Gastroesophageal sphincter (tissue), 4 donors: ENCODE results near the gene PPP4R3B. TPM values are rescaled to one million over a fixed set of nuclear protein-coding genes. Genes with fewer than 3 reads are reported as not detected.

ENCODE experiments used
- ATAC-seq: fragments of 150-250 bp; one replicate; pipeline ENCODE4 v1.9.1; 2016; ENCODE audit warnings: mild to moderate bottlenecking, moderate library complexity
- H3K27ac ChIP-seq, 4 donors: fragments of 200-600 bp; sonication (generic) in 3 of 4; 1 replicate in 3 of 4; 2 replicates in 1 of 4; pipeline ENCODE4 v1.5.1; 2016 to 2019
- H3K27me3 ChIP-seq: fragments of 200-600 bp; sonication (generic); one replicate; pipeline ENCODE4 v1.5.1; 2019
- H3K36me3 ChIP-seq, 2 donors: fragments of 200-600 bp; sonication (generic); one replicate each; pipeline ENCODE4 v1.5.1; 2019; ENCODE audit warnings: control low read depth in 1 of 2
- H3K4me1 ChIP-seq, 3 donors: fragments of 200-600 bp; sonication (generic); 1 replicate in 2 of 3; 2 replicates in 1 of 3; pipeline ENCODE4 v1.5.1; 2016 to 2019; ENCODE audit warnings: control low read depth in 2 of 3
- H3K4me3 ChIP-seq, 2 donors: fragments of 200-600 bp; sonication (generic); one replicate each; pipeline ENCODE4 v1.5.1; 2019; ENCODE audit warnings: mild to moderate bottlenecking in 1 of 2, moderate library complexity in 1 of 2
- H3K9me3 ChIP-seq, 3 donors: fragments of 200-600 bp; sonication (generic); one replicate each; pipeline ENCODE4 v1.5.1; 2017 to 2019; ENCODE audit warnings: control low read depth in 2 of 3
- EP300 ChIP-seq: sonication (generic); formaldehyde crosslinking; IDR thresholded peaks from one replicate; pipeline ENCODE4 v1.6.1; 2017; ENCODE audit warnings: antibody characterized with exemption, mild to moderate bottlenecking
- POLR2A ChIP-seq, 2 donors: fragments of 450-650 bp; IDR thresholded peaks; one replicate each; pipeline ENCODE4 v1.6.1; 2017; ENCODE audit warnings: antibody characterized with exemption in 2 of 2, mild to moderate bottlenecking in 2 of 2, moderate library complexity in 1 of 2
- POLR2AphosphoS5 ChIP-seq: sonication (generic); formaldehyde crosslinking; IDR thresholded peaks from one replicate; pipeline ENCODE4 v1.6.1; 2017; ENCODE audit warnings: antibody characterized with exemption
- WGBS, 2 donors: methylation state at CpG; one replicate each; pipeline ENCODE4 v1.1.5; 2018; ENCODE audit warnings: low coverage in 1 of 2; 5-methylcytosine and 5-hydroxymethylcytosine counted together
- total RNA-seq, 4 donors: library from RNA; depleted of rRNA; stranded (reverse); fragments of >200 nt; gene quantifications; one replicate each; pipeline ENCODE4 v1.1.0, GENCODE V29; 2016
- TF ChIP-seq, protein P1 (sequence below), 4 experiments: fragments of 200-600 bp in 2 of 4; fragments of 450-650 bp in 2 of 4; sonication (generic) in 1 of 4; IDR thresholded peaks; one replicate each; pipeline ENCODE4 v1.5.1; 2017 to 2019; ENCODE audit warnings: antibody characterized with exemption in 4 of 4, mild to moderate bottlenecking in 2 of 4, moderate library complexity in 2 of 4

Gene PPP4R3B
- total RNA-seq, 4 donors from 2014 or later: 89.7 to 114 (median 97.6) TPM

DNA sequence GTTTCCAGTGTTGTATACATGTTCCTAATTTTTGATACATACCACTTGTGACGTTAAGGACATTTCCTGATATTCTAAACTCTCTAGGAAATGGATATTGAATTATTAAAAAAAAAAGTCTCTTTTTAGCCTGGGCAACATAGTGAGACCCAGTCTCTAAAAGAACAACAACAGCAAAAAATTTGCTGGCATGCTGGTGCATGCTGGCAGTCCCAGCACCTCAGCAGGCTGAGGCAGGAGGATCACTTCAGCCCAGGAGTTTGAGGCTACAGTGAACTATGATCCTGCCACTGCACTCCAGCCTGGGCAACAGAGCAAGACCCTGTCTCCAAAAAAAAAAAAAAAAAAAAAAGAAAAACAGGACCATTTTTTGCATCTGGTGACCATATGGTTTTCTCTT is 10.5 kb upstream of the PPP4R3B start:
- Histone ChIP-seq H3K27ac (no peak overlapping the region), H3K4me3 (no peak overlapping the region), H3K36me3 (peaks cover 0 to 12% of the 10 kb centered on the region in 2 donors), H3K4me1 (peaks cover 0 to 25% (median 3%) of the 10 kb centered on the region in 3 donors), H3K9me3 (no peaks in the 10 kb centered on the region), H3K27me3 (no peaks in the 10 kb centered on the region)
- 78% methylated on average over 1 of the region's 1 CpG; no CpG with 5 or more reads in 1 of the 2 donors for WGBS, 2 donors
- ATAC-seq: no peak
- TF ChIP-seq POLR2A (IDR thresholded peaks at IDR 0.05) (no peak), EP300 (no peak), POLR2AphosphoS5 (no peak)
- TF ChIP-seq, protein P1, sequence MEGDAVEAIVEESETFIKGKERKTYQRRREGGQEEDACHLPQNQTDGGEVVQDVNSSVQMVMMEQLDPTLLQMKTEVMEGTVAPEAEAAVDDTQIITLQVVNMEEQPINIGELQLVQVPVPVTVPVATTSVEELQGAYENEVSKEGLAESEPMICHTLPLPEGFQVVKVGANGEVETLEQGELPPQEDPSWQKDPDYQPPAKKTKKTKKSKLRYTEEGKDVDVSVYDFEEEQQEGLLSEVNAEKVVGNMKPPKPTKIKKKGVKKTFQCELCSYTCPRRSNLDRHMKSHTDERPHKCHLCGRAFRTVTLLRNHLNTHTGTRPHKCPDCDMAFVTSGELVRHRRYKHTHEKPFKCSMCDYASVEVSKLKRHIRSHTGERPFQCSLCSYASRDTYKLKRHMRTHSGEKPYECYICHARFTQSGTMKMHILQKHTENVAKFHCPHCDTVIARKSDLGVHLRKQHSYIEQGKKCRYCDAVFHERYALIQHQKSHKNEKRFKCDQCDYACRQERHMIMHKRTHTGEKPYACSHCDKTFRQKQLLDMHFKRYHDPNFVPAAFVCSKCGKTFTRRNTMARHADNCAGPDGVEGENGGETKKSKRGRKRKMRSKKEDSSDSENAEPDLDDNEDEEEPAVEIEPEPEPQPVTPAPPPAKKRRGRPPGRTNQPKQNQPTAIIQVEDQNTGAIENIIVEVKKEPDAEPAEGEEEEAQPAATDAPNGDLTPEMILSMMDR (IDR thresholded peaks at IDR 0.05): no peak

DNA sequence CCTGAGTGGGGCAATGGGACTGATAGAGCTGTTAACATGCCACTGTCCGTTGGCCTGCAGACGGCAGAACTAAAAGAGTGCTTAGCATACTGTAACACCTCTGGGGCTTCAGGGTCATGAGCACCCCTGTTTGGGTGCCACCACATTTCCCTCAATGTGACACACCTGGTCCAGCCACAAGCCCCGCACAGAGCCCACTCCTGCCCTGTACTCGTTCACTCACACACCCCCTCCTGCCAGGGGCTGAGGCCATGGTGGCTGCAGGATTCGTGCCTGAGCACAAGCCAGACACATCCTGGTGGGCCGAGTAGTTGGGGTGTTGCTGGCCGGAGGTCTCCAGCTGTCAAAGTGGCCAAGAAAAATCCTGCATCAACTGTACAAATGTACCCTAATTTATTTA is 4.4 kb upstream of the PPP4R3B start:
- no peak overlapping the region for H3K27ac ChIP-seq
- H3K4me1 ChIP-seq: peaks cover 5 to 54% (median 16%) of the 10 kb centered on the region in 3 donors
- WGBS, 2 donors: 85 to 88% methylated on average over 2 to 5 of the region's 7 CpGs
- TF ChIP-seq, protein P1 (IDR thresholded peaks at IDR 0.05): no peak
- TF ChIP-seq EP300 (no peak), POLR2AphosphoS5 (no peak), POLR2A (IDR thresholded peaks at IDR 0.05) (no peak)
- no peaks in the 10 kb centered on the region for H3K27me3 ChIP-seq
- no peaks in the 10 kb centered on the region for H3K9me3 ChIP-seq
- no peak for ATAC-seq
- H3K36me3 ChIP-seq: peaks cover 0 to 17% of the 10 kb centered on the region in 2 donors
- H3K4me3 ChIP-seq: no peak overlapping the region

DNA sequence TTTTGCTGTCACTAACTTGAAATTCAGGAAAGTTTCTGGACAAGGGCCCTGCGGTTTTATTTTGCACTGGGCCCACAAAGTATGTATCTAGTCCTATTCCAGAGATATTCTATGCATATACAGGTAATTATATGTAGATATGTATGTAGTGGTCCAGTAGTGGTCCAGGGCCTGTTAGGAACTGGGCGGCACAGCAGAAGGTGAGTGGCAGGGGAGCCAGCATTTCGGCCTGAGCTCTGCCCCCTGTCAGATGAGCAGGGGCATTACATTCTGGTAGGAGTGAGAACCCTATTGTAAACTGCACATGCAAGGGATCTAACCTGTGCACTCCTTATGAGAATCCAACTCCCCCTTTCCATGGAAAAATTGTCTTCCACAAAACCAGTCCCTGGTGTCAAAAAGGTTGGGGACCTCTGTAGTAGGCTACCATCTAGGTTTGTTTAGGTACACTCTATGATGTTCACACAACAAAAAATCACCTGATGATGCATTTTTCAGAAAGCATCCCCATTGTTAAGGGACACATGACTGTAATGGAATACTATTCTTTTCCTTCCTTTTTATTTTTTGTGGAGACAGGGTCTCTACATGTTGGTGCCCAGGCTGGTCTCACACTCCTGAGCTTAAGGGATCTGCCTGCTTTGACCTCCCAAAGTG is 2.8 kb upstream of the PPP4R3B start:
- WGBS, 2 donors: 73 to 89% methylated on average over 3 of the region's 3 CpGs
- TF ChIP-seq, protein P1 (IDR thresholded peaks at IDR 0.05): peak in 1 of 4 experiments; percentile 18
- no peak for TF ChIP-seq POLR2AphosphoS5
- H3K4me1 ChIP-seq: peaks cover 5 to 59% (median 20%) of the 10 kb centered on the region in 3 donors
- no peak for ATAC-seq
- no peak overlapping the region for H3K27ac ChIP-seq
- H3K9me3 ChIP-seq: no peaks in the 10 kb centered on the region
- no peak overlapping the region for H3K4me3 ChIP-seq
- no peaks in the 10 kb centered on the region for H3K27me3 ChIP-seq
- H3K36me3 ChIP-seq: peaks cover 0 to 12% of the 10 kb centered on the region in 2 donors

DNA sequence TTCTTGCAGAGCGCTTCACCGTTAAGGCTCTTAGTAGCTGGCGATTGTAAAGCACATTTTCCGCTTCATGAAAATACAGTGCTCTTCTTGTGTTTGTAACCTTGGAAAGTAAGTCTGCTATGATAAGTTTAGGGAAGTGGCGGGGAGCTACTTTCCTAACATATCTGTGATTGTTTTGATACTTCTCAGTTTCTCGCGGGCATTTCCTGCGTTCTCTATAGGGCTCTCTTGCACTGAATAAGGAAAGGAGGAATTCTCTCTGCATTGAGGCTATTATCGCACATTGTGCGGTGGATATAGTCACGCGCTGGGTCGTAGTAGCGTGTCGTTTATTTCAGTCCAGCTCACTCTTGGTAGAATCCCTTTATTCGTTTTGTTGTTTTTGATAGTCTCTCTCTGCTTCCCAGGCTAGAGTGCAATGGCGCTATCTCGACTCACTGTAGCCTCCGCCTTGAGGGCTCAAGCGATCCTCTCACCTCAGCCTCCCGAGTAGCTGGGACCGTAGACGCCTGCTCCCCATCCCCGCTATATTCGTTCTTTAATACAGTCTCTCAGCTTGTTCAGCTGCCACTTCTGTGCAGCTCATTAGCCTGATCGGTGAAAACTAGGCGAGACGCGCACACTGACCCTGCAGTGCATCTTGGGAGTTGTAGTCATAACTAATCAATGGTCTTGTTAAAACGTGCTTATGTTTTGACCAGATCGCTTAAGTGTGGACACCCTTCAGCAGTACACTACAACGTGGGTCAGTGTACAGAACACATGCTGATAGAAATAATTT is 1.0 kb upstream of the PPP4R3B start:
- TF ChIP-seq POLR2A (IDR thresholded peaks at IDR 0.05) (peak in 1 of 2 donors; percentile 8), EP300 (no peak), POLR2AphosphoS5 (peak; percentile 11)
- TF ChIP-seq, protein P1 (IDR thresholded peaks at IDR 0.05): no peak
- Histone ChIP-seq H3K4me3 (peak overlapping the region; percentile 93 to 97), H3K27me3 (no peaks in the 10 kb centered on the region), H3K9me3 (no peaks in the 10 kb centered on the region), H3K36me3 (peaks cover 0 to 23% of the 10 kb centered on the region in 2 donors), H3K27ac (peak overlapping the region; percentile 96 to 98 (median 98)), H3K4me1 (peaks cover 5 to 73% (median 19%) of the 10 kb centered on the region in 3 donors)
- WGBS, 2 donors: 0 to 1% methylated on average over 30 to 32 of the region's 32 CpGs
- ATAC-seq: no peak

DNA sequence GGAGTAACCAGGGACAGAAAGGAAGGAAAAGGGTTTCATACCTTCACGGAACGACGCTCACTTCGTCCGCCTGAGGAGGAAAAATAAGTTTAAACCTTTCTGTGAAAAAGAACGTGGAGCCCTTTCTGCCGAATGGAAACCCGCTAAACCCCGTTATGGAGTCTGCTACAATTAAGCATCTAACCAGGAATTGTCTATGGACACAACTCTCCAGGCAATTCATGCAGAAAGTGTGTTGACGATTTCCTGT is 528 bp upstream of the PPP4R3B start:
- H3K9me3 ChIP-seq: no peaks in the 10 kb centered on the region
- H3K4me3 ChIP-seq: peak overlapping the region; percentile 93 to 97
- H3K27ac ChIP-seq: peak overlapping the region; percentile 96 to 98 (median 98)
- peaks cover 0 to 28% of the 10 kb centered on the region in 2 donors for H3K36me3 ChIP-seq
- 0% methylated on average over 10 of the region's 10 CpGs for WGBS, 2 donors
- ATAC-seq: no peak
- peaks cover 5 to 70% (median 19%) of the 10 kb centered on the region in 3 donors for H3K4me1 ChIP-seq
- TF ChIP-seq POLR2A (IDR thresholded peaks at IDR 0.05): no peak
- no peak for TF ChIP-seq POLR2AphosphoS5
- no peak for TF ChIP-seq EP300
- H3K27me3 ChIP-seq: no peaks in the 10 kb centered on the region
